Lower lobe of right lung (tissue), 2 donors: ENCODE results near the gene GART. TPM values are rescaled to one million over a fixed set of nuclear protein-coding genes. Genes with fewer than 3 reads are reported as not detected.

ENCODE experiments used
- ATAC-seq, 2 donors: fragments of 200-7000 bp; cut with Tn5 transposase; one replicate each; pipeline ENCODE4 v1.9.1; 2020 to 2022; ENCODE audit warnings: mild to moderate bottlenecking in 2 of 2, moderate library complexity in 2 of 2
- DNase-seq: peaks from one replicate; pipeline ENCODE4 v3.0.0-alpha.2; 2020
- H3K27ac ChIP-seq: fragments of 200-600 bp; one replicate; pipeline ENCODE4 v1.8.0; 2022
- H3K27me3 ChIP-seq: fragments of 200-600 bp; one replicate; pipeline ENCODE4 v1.8.0; 2022; ENCODE audit warnings: low read depth
- H3K36me3 ChIP-seq: fragments of 200-600 bp; one replicate; pipeline ENCODE4 v1.8.0; 2022; ENCODE audit warnings: mild to moderate bottlenecking
- H3K4me1 ChIP-seq: fragments of 200-600 bp; one replicate; pipeline ENCODE4 v1.8.0; 2022
- H3K4me3 ChIP-seq: fragments of 200-600 bp; one replicate; pipeline ENCODE4 v1.8.0; 2022; ENCODE audit warnings: mild to moderate bottlenecking
- H3K9me3 ChIP-seq: fragments of 200-600 bp; one replicate; pipeline ENCODE4 v1.8.0; 2022
- intact Hi-C: fragments of 100-400 bp; cut with DNase I; formaldehyde crosslinking; loops from one replicate; pipeline ENCODE4 v1.11.0; 2022
- total RNA-seq: library from RNA; stranded (reverse); fragmentation: NEBNext Ultra II Directional; extraction: Animal tissue kit (Norgen Biotek cat#: 25700); gene quantifications from one replicate; pipeline ENCODE4 v1.2.1, GENCODE V29; 2021
- TF ChIP-seq, protein P1 (sequence below): fragments of 200-600 bp; IDR thresholded peaks from one replicate; pipeline ENCODE4 v1.8.0; 2022; ENCODE audit warnings: antibody characterized with exemption, mild to moderate bottlenecking
- donor health status: DM: no; HTN: yes; CAD: no; lungs with severe emphysema.

GART gene
- total RNA-seq, 1 donor from 2014 or later = 53.8 TPM

DNA sequence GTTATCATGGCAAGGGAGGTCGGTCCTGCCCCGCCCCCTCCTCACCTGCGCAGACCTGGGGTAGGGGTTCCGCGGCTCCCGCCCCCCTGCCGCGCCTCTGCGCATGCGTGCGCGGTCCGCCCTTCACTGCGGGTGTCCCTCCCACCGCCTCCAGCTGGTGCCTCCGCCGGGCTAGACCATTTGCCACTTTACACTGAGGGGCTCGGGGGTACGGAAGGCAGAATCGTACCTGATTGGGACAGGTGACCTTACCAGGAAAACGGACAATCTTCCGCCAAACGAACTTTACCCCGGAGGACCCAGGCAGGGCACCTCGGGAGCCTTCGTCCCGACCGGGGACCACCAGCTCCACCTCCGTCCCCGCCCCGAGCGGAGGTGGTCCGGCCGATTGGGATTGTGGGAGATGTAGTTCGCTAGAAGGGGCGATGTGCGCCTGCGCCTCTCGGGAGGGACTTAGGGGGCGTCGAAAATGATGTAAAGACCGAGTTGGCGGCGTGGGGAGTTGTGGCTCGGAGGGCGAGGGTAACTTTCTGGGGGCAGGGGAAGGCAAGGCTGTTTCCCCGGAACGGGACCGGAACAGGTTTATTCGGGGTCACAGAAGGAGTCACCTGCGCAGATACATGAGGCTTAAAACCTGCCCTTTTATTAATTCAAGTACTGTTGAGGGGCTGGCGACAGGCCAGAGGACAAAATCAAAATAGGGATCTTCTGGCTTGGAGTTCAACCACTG lies 50.4 kb downstream of the GART start, which contains the start of gene DNAJC28:
Gene DNAJC28 (minus strand): TSS at position 344 of the 730 bp plus-strand sequence. CDS start 2,323 bp downstream, outside the sequence.
- TF ChIP-seq, protein P1, sequence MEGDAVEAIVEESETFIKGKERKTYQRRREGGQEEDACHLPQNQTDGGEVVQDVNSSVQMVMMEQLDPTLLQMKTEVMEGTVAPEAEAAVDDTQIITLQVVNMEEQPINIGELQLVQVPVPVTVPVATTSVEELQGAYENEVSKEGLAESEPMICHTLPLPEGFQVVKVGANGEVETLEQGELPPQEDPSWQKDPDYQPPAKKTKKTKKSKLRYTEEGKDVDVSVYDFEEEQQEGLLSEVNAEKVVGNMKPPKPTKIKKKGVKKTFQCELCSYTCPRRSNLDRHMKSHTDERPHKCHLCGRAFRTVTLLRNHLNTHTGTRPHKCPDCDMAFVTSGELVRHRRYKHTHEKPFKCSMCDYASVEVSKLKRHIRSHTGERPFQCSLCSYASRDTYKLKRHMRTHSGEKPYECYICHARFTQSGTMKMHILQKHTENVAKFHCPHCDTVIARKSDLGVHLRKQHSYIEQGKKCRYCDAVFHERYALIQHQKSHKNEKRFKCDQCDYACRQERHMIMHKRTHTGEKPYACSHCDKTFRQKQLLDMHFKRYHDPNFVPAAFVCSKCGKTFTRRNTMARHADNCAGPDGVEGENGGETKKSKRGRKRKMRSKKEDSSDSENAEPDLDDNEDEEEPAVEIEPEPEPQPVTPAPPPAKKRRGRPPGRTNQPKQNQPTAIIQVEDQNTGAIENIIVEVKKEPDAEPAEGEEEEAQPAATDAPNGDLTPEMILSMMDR = no peak
- Histone ChIP-seq H3K4me3 (peak within 1 kb of the TSS; percentile 86), H3K27me3 (no peaks in the 10 kb centered on the region), H3K27ac (peak within 1 kb of the TSS; percentile 81), H3K36me3 (no peaks in the 10 kb centered on the region), H3K4me1 (peaks cover 14% of the 10 kb centered on the region), H3K9me3 (no peaks in the 10 kb centered on the region)
- intact Hi-C loops = no loop called here
- DNase-seq (peak; percentile 93), ATAC-seq (peak; percentile 98 to 100)

DNA sequence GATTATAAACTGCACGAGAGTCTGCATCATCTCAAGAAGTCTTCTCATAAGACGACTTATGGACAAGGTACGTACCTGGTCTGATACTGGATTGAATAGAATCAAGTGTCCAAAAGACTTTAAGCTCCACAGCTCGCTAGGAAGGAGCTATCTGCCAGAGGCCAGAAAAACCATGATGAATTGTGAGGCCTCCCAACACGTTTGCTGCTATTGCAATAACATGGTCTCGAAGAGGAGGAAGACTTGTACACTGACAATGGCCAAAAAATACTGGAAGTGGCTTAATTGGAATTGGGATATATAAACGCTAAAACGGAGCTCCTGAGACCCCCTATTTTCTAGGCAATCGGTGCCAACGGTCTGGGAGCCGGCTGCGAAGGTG lies 50.9 kb downstream of the GART start:
- H3K9me3 ChIP-seq = no peaks in the 10 kb centered on the region
- H3K4me3 ChIP-seq = peak overlapping the region; percentile 86
- H3K4me1 ChIP-seq = peaks cover 14% of the 10 kb centered on the region
- H3K27ac ChIP-seq = peak overlapping the region; percentile 81
- peak; percentile 8 to 12 for ATAC-seq
- TF ChIP-seq, protein P1 = no peak
- no peaks in the 10 kb centered on the region for H3K36me3 ChIP-seq
- DNase-seq = no peak
- H3K27me3 ChIP-seq = no peaks in the 10 kb centered on the region
- intact Hi-C loops = no loop called here

DNA sequence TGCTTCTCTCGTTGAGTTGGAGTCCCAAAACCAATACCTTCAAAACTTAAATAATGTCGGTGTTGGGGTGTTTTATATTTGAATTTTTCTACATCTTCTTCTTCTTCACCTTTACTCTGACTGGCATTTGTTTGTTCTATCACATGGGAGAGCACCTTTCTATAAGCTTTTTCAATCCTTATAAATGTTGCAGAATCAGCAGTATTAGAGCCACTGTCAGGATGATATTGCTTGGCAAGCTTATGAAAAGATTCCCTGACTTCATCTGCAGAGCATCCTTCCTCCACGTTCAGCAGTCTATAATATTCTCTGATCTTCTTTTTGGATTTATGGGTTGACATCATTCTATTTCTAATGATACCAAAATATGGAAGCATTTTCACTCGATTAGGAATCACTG lies 53.0 kb downstream of the GART start:
- ATAC-seq = no peak
- Histone ChIP-seq H3K27ac (no peak overlapping the region), H3K9me3 (no peaks in the 10 kb centered on the region), H3K4me1 (peaks cover 14% of the 10 kb centered on the region), H3K4me3 (no peak overlapping the region), H3K27me3 (no peaks in the 10 kb centered on the region), H3K36me3 (no peaks in the 10 kb centered on the region)
- no peak for DNase-seq
- intact Hi-C loops = no loop called here
- TF ChIP-seq, protein P1 = no peak

DNA sequence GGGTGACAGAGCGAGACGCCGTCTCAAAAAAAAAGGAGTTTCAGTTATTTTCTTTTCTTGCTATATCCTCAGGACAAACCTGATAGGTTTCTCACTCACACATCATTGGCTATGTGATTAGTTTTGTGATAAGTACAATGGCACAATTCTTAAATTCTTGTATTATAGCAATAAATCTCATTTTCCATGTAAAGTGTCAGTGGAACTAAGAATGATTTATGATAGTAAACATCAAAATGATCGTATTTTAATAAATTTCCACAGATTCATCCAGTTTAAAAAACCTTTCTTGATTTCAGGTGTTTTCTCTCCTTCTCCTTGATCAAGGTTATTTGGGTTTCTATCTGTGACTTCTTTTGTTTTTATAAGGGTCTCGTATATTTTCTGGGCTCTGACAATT lies 53.9 kb downstream of the GART start:
- no peak for ATAC-seq
- intact Hi-C loops = no loop called here

DNA sequence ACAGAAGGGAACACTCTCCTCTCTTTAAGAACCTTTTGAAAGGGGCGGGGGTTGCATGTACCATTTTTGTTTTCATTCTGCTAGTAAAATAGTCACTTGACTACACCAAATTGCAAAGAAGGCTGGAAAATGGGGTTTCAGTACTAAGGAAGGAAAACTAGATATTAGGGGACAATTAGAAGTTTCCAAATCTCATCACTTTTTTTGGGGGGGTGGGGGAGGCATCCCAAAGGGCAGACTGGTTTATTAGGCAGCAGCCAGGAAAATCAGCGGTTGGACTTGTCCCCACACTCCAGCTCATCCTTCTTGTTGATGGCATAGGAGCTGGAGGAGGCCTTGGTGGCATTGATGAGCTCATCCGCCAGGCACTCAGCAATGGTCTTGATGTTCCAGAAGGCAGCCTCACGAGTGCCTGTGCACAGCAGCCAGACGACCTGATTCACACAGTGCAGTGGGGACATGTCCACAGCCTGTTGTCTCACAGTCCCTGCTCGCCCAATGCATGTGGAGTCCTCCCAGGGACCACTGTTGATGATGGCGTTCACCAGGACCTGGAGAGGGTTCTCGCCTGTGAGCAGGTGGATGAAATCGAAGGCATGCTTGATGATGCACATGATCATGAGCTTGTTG lies 60.5 kb downstream of the GART start:
- peaks cover 19% of the 10 kb centered on the region for H3K4me1 ChIP-seq
- ATAC-seq (no peak), DNase-seq (no peak)
- no peaks in the 10 kb centered on the region for H3K27me3 ChIP-seq
- intact Hi-C loops = no loop called here
- TF ChIP-seq, protein P1 = no peak
- no peak overlapping the region for H3K27ac ChIP-seq
- H3K36me3 ChIP-seq = no peaks in the 10 kb centered on the region
- no peaks in the 10 kb centered on the region for H3K9me3 ChIP-seq
- H3K4me3 ChIP-seq = no peak overlapping the region

More for the DNA sequence above, 53.9 kb downstream of the GART start:
- no peaks in the 10 kb centered on the region for H3K36me3 ChIP-seq
- no peaks in the 10 kb centered on the region for H3K9me3 ChIP-seq
- no peaks in the 10 kb centered on the region for H3K27me3 ChIP-seq
- no peak overlapping the region for H3K27ac ChIP-seq
- H3K4me1 ChIP-seq = peaks cover 14% of the 10 kb centered on the region
- DNase-seq = no peak
- TF ChIP-seq, protein P1 = no peak
- H3K4me3 ChIP-seq = no peak overlapping the region
